GM21723 (cell line): ENCODE data around the gene CHST9.
"Not testable (repeated sequence)": the region's sequence is repeated elsewhere in the genome, so short reads cannot be mapped to it uniquely, and the experiment has no call there.

Source experiments
- ATAC-seq: cut with Tn5 transposase; IDR thresholded peaks from one replicate; pipeline ENCODE4 v1.9.1; 2021; ENCODE audit warnings: mild to moderate bottlenecking, moderate library complexity; ENCODE audit not compliant: unreplicated experiment

Gene CHST9

DNA sequence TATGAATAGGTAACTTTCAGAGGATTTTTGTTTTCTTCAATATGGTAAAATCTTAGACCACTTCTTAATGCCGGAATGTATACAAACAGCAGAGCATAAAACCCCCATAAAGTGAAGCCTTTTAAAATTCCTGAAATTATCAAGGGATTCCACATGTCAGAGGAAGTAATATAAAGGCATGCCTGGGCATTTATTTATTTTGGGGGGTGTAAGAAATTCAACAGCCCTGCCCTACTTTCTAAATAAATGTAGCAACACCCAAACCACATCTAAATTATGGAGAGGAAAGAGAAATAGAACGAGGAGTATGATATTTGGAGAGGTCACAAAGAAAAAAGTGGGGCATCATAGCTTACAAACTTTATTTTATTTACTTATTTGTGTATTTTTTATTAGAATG is 9.9 kb downstream of the CHST9 start:
- ATAC-seq = no peak

DNA sequence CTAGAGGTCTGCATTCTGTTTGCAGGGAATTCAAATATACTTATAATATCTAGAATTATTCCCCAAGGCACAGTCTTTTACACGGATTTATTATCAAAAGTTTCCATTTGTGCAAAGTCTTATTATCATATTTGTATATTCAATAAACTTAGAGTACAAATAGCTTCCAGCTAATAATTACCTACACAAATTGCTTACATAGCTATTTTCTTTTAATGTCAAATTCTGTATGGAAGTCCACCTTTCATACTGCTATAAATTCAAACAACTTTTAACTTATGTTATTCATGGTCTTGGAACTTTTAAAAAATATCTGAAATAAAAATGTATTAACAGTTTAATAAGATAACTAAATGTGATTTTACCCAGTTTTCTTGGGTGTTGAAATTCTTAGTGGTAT is 13.1 kb downstream of the CHST9 start:
- no peak for ATAC-seq

- no peak for ATAC-seq
Observed at GRCh38 chr18:27165412-27165811, 19.7 kb downstream of the CHST9 start.

DNA sequence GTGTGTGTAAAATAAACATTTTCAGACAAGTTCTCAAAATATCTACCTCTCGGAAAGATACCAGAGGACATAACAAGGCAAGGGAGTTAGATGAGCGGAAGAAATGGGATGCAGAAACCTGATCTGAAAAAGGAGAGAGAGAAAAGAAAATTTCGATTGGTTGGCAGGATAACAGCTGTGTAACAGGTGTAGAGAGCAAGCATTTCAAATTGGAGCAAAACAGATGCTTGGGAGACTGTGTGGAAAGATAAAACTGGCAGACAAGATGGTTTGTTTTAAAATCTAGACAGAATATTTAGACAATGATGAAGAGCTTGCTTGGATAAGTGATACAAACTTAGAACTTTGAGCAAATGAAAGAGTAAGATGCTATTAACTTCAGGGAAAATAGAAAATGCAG is 20.2 kb downstream of the CHST9 start:
- ATAC-seq = no peak

DNA sequence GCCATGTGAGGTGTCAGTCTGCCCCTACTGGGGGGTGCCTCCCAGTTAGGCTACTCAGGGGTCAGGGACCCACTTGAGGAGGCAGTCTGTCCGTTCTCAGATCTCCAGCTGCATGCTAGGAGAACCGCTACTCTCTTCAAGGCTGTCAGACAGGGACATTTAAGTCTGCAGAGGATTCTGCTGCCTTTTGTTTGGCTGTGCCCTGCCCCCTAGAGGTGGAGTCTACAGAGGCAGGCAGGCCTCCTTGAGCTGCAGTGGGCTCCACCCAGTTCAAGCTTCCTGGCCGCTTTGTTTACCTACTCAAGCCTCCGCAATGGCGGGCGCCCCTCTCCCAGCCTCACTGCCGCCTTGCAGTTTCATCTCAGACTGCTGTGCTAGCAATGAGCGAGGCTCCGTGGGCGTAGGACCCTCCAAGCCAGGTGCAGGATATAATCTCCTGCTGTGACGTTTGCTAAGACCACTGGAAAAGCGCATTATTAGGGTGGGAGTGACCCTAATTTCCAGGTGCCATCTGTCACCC is 21.9 kb downstream of the CHST9 start:
- not testable (repeated sequence) for ATAC-seq

- ATAC-seq = not testable (repeated sequence)
Observed at GRCh38 chr18:27149240-27149639, 35.9 kb downstream of the CHST9 start.

DNA sequence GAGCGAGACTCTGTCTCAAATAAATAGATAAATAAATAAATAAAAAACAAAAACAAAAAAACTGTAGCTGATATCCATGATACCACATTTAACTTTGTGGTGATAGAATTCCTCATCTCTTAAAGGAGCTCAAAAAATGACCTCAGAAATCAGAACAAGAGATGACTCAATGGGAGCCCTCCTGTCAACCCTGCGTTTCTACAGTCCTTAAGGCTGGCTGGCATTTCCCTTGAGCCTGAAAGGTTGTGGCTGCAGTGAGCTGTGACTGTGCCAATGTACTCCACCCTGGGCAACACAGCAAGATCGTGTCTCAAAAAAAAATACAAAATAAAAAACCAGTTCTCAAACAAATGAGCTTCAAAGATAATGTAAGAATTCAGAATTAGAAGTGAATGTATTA is 40.4 kb downstream of the CHST9 start:
- ATAC-seq = no peak

GRCh38 chr18:27143580-27144287 is 41.4 kb downstream of the CHST9 start:
- ATAC-seq = no peak

- no peak for ATAC-seq
Observed at GRCh38 chr18:27142891-27143290, 42.2 kb downstream of the CHST9 start.

DNA sequence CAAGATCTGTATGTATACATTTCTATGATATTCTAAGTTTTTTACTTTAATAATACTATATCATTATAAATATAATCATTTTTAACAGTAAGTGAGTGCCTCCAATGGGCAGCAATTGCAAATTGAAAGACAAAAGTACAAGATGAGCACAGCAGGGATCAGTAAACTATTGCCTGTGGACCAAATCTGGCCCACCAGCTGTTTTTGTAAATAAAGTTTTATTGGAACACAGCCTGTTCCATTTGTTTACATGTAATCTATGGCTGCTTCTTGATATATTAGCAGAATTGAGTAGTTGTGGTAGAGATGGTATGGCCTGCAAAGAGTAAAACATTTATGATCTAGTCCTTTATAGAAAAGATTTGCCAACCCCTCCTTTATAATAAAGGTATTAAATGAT is 43.2 kb downstream of the CHST9 start:
- no peak for ATAC-seq

DNA sequence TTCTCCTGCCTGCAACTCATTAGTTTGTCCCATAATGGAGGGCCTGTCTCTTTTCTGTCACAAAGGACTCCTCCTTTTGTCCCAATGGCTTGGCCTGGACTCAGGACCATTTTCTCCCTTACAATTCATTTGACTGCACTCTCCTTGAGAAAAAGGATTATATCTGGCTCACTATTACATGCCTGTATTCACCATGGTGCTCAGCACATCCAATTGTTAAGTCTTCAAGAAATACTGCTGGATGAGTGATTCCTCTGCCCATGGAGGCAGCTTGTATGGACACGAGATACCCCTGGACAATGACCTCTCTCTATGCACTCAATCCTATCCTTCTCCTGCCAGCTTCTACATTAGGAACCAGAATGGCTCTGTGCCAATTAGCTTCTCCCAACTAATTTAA is 47.0 kb downstream of the CHST9 start:
- ATAC-seq = no peak

DNA sequence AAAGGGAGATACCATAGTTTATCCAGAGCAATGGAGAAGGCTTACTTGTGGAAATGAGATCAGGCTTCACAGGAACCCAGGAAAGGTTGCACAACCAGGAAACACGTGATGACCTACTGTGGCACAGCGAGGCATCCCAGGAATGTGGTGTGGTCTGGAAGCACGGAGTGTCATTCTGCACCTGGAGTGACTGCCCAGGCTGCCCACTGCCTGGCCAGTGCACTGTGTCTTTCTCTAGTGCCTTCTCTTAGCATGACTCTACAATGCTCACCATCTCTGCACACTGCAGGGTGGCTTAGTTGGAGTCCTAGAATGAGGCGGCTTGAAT is 48.9 kb downstream of the CHST9 start:
- no peak for ATAC-seq

- no peak for ATAC-seq
Observed at GRCh38 chr18:27135504-27136207, 49.5 kb downstream of the CHST9 start.

- no peak for ATAC-seq
Observed at GRCh38 chr18:27130065-27130630, 55.0 kb downstream of the CHST9 start.

DNA sequence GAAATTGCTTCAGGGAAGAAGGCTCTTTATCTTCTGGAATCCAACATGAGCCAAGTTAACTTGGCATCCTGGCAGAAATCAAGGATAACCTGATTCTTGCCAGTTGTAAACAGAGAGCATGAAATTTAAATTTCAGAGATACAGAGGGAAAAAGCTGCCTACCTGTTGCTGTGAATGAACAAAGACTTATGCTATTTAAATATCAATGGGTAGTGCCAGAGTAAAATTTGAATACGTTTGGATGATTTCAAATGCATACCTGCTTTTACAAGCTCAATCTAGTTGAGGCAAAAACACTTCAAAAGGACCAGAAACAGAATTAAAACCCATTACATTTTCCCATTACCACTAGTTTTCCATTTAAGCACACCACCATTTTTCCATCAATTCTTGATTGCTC is 60.9 kb downstream of the CHST9 start:
- no peak for ATAC-seq

DNA sequence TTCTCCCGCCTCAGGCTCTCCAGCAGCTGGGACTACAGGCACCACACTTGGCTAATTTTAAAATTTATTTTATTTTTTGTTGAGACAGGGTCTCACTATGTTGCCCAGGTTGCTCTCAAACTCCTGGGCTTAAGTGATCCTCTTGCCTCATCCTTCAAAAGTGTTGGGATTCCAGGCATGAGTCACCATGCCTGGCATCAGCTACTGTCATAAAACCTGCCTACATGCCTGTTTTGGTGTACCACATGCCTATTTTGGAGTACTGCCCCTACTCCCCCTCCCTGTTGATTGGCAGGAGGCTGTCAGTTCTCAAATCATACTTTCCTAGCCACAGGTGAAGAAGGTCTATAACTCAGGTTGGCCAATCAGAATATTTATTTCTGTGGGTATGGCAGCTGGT is 64.0 kb downstream of the CHST9 start:
- ATAC-seq = no peak

- no peak for ATAC-seq
Observed at GRCh38 chr18:27120246-27120645, 64.9 kb downstream of the CHST9 start.

GRCh38 chr18:27118973-27119372 is 66.1 kb downstream of the CHST9 start:
- no peak for ATAC-seq

DNA sequence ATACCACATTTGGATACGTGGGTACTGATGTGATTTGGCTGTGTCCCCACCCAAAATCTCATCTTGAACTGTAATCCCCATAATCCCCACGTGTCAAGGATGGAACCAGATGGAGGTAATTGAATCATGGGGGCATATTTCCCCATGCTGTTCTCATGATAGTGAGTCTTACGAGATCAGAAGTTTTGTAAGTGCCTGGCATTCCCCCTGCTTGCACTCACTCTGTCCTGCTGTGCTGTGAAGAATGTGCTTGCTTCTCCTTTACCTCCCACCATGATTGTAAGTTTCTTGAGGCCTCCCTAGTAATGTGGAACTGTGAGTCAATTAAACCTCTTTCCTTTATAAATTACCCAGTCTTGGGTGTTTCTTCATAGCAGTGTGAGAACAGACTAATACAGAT is 70.3 kb downstream of the CHST9 start:
- ATAC-seq = no peak

DNA sequence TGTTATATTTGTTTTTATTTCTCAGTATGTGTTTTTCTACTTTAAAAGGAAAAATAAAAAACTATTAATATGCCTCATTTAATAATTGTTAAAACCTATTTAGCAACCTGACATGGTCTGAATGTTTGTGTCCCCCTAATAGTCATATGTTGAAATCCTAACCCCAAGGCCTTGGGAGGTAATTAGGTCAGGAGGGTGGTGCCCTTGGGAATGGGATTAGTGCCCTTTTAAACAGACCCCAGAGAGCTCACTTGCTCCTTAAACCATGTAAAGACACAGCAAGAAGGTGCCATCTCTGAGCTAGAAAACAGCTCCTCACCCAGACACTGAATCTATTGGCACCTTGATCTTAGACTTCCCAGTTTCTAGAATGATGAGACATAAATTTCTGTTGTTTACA is 71.8 kb downstream of the CHST9 start:
- no peak for ATAC-seq

DNA sequence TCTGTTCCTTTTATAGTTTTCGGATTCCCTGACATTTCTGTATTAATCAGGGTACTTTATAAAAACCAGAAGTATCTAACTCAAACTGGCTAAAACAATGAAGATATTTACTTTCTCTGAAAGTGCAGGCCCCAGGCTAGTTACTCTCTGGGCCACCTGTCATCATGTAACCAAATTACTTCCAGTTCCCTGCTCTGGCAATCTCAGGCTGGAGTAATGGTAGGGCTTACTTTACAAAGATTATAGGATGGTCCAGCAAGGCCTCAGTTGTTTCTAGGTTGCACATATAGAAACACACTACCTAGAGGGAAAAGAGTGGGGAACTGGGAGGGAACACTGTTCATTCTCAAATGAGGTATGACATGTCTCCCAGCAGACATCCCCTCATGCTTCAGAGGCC is 74.8 kb downstream of the CHST9 start:
- no peak for ATAC-seq

GRCh38 chr18:27109451-27109850 is 75.7 kb downstream of the CHST9 start:
- ATAC-seq = no peak
